GM19463 (cell line): Measurements from ENCODE around the gene SH3PXD2B.
"Not testable (repeated sequence)": the region's sequence is repeated elsewhere in the genome, so short reads cannot be mapped to it uniquely, and the experiment has no call there.

ENCODE experiments used
- ATAC-seq: cut with Tn5 transposase; IDR thresholded peaks from one replicate; pipeline ENCODE4 v1.9.1; 2021; ENCODE audit warnings: mild to moderate bottlenecking, moderate library complexity; ENCODE audit not compliant: unreplicated experiment

Gene SH3PXD2B

DNA sequence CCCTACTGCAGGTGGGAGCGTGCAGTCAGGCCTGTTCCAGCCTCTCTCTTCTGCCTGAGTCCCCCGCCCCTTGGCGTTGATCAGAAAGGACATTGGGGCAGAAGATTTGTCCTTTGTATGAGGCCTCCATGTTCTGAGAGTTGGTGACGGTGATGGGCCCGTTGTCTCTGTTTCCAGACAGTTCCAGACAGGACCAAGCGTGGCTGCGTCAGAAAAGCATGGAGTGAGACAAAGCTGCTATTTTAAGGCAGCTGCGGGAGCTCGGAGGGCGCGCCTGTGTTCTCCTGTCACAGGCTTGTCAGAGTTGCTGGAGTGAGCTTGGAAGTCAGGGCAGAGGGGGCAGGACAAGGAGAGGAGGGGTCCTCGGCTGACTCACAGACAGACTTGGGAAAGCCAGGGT is 32.1 kb upstream of the SH3PXD2B start:
- ATAC-seq = no peak

- no peak for ATAC-seq
Observed at GRCh38 chr5:172485511-172486202, 31.3 kb upstream of the SH3PXD2B start.

DNA sequence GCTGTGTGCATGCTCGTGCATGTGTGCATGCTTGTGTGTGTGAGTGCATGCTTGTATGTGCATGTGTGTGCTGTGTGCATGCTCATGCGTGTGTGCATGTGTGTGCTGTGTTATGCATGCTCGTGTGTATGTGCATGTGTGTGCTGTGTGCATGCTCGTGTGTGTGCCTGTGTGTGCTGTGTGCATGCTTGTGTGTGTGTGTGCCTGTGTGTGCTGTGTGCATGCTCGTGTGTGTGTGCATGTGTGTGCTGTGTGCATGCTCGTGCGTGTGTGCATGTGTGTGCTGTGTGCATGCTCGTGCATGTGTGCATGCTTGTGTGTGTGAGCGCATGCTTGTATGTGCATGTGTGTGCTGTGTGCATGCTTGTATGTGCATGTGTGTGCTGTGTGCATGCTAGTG is 30.3 kb upstream of the SH3PXD2B start:
- ATAC-seq = no peak

DNA sequence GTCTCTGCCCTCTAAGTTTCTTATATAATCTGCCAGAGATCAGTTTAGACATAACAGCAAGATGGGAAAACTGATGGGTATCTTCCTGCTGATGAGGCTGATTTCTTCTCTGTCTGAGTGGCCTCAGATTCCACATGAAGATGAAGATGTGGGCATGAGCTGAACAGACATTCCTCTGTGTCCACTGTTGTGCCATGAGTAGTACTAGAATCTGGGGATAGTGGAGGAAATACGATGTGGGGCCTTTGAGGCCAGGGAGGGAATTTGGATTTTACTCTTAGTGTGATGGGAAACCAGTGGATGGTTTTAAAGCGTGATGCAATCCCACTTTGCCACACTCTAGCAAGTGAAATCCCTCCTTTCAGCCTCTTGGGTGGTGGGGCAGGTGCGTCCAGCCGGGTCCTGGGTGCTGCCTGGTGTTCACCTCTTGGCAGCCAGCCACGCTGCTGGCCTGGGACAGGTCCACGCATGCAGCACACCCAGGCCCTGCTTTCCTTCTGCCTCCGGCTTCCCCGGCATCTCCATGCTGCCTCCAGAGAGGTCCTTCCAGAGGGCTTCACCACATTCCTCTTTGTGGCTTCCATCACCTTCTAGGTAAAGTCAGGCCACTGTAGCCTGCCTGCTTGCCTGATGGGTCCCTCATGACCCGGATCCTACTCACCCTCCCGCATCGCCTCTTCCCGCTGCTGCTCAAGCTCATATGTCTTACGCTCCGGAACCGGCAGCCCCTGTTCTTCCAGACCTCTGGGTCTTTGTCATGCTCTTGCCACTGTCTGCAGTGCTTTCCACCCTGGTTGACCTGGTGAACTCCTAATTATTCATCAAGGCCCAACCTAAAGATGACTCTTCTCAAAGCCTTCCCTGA is 28.1 kb upstream of the SH3PXD2B start:
- ATAC-seq = no peak

GRCh38 chr5:172481011-172481800 is 26.9 kb upstream of the SH3PXD2B start:
- no peak for ATAC-seq

DNA sequence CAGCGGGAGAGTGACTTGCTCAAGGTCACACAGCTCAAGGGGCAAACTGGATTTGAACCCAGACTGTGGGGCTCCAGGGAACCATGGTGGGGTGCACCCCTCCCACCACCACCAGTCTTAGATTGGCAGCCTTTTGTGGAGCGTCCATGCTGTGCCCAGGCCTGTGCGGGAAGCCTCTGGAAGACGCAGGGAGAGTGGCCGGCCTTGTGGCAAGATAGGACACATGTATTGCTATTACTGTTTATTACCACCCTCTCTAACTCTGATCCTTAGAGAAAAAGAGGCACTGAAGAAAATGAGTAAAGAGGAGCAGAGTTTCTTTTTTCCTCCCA is 25.4 kb upstream of the SH3PXD2B start:
- no peak for ATAC-seq

DNA sequence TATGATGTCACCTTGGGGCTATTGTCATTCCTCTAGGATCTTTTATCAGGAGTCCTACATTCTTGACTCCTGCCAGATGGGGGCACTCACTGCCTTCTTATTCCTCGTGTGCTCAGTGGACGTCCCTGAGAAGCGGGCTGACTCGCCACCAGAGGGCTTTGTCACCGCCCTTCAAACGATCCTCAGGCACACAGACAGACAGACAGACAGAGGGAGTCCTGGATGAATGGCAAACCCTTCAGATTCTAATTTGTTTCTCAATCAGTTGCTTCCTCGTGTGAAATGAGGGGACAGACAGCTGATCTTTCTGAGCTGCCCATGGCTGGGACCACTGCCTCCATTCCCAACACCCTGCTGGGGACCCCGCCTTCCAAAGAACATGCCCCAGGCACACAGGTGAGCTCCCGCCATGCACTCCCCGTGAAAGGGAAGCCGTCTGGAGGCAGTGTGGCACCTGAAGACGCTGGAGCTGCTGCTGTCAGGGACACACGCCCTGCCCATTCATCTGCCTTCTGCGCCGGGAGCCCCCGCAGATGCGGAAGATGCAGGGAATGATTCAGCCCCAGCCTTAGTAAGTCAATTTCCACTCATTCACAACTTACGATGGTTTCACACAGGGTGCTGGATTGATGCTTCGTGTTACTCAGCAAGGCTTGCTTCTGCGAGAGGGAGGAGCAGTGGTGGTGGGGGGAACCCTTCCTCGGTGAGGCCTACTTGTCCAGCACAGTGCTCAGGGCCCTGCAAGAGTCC is 24.9 kb upstream of the SH3PXD2B start:
- ATAC-seq = no peak

DNA sequence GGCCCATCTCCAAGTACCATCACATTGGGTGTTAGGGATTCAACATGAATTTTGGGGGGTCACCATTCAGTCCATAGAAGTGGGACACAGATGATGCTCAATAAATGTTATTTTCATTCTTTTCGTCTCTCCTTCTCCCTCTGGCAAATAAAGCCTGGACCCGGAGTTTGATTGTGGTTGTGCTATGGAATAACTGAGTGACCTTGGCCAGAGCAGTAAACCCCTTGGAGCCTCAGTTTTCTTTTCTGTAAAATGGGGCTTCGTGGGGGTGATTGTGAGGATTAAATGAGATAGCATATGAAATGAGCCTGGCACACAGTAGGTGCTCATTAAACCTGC is 24.3 kb upstream of the SH3PXD2B start:
- not testable (repeated sequence) for ATAC-seq

GRCh38 chr5:172478256-172478655 is 23.9 kb upstream of the SH3PXD2B start:
- ATAC-seq = no peak

GRCh38 chr5:172477466-172477865 is 23.1 kb upstream of the SH3PXD2B start:
- ATAC-seq = no peak

GRCh38 chr5:172474293-172474692 is 20.0 kb upstream of the SH3PXD2B start:
- ATAC-seq = no peak

- no peak for ATAC-seq
Observed at GRCh38 chr5:172473427-172473826, 19.1 kb upstream of the SH3PXD2B start.

GRCh38 chr5:172469697-172470096 is 15.4 kb upstream of the SH3PXD2B start:
- ATAC-seq = no peak

- no peak for ATAC-seq
Observed at GRCh38 chr5:172466062-172466461, 11.7 kb upstream of the SH3PXD2B start.

DNA sequence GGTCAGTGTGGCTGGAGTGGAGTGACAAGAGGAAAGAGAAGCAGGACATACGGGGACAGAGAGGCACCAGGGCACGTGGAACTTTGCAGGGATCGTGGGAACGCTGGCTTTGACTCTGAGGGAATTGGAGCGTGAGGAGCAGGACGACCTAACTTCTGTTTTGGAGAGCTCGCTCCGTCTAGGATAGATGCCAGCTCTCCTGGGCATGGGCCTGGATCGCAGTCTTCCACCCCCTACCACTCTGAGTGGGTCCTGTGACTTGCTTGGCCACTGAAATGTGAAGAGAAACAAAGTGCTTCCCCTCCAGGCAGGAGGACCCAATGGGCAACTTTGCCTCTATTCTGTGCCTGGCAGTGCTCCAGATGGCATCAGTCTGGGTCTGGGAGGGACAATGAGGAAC is 8.7 kb upstream of the SH3PXD2B start:
- no peak for ATAC-seq

GRCh38 chr5:172459783-172460165 is 5.4 kb upstream of the SH3PXD2B start:
- no peak for ATAC-seq

DNA sequence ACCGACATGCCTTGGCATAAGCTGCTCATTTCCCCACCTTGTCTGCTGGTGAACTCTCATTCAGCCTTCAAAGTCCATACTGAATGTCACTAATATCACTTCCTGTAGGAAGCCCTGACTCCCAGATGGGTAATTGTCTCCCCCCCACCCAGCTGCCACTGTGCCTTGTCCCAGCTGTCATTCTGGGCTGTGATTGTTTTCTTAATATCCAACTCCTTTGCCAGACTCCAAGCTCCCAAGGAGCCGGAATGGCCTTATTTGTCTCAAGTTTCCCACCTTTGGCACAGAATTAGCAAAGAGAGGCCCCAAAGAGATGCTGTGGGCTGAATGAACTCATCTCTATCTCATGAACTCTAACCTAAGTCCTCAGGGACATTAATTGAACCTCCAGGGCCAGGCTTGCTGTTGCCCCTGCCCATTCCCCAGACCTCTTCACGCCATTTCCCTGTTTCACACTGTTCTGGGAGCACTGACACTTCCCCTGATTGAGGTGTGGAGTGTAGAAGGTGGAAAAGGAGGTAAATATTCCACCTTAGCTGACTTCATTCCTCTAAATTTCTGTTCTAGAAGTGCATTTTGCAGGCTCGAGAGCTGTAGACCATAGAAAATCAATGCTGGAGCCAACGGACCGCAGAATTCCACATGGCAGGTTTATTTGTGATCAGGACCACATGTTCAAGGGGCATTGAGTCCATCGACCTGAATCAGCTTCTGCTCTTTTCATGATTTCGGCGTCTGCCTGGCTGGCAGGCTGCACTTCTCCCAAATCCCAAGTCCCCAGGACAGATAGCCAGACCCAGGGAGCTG is 4.9 kb upstream of the SH3PXD2B start:
- ATAC-seq = no peak

DNA sequence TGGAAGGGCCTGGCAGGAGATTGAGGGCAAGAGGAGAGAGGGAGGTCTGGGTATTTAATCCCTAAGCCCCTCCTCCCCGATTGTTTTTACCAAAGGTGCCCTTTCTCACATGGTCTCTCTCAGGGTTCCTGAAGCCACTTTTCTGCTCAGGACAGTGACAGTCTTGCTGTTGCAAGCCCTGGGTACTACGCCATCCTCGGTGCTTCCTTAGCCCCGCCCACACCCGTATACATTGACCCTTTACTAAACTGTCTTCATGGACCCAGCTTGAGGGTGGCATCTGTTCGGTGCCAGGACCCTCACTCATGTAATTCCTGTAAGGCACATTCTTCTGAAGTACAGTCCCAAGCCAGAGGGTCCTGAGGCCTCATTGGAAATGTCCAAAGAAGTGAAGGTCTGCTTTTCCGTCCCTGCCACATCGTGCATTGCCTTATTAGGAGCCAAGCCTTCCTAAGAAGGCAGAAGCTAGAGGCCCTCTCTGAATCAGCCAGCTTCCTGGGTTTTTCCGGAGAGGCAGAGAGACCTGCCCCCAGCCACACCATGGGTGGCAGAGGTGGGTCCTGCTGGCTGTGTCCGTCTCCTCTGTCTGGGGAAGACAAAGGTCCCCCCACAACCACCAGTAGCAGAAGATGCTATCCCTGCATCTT is 1.9 kb upstream of the SH3PXD2B start:
- ATAC-seq = no peak

GRCh38 chr5:172455511-172456061 is 1.3 kb upstream of the SH3PXD2B start:
- ATAC-seq = no peak

- ATAC-seq = no peak
Observed at GRCh38 chr5:172455087-172455381, 709 bp upstream of the SH3PXD2B start.
